KMS-11 (cell line): Measurements from ENCODE around the gene FHAD1.
A peak's percentile ranks its signal among the peaks of the same experiment; 100 is the strongest.

Experiments used
- H2AFZ ChIP-seq: fragments of 200-600 bp; sonication (generic); 2 replicates; pipeline ENCODE4 v1.6.1; 2016; ENCODE audit warnings: antibody characterized with exemption, mixed run types, low read depth
- H3K27ac ChIP-seq: fragments of 200-600 bp; sonication (generic); 2 replicates; pipeline ENCODE4 v1.6.1; 2016; ENCODE audit warnings: mild to moderate bottlenecking, mixed run types
- H3K27me3 ChIP-seq: fragments of 200-600 bp; sonication (generic); 2 replicates; pipeline ENCODE4 v1.6.1; 2017; ENCODE audit warnings: mild to moderate bottlenecking, low read depth, mixed run types, moderate library complexity; ENCODE audit not compliant: insufficient read depth
- H3K36me3 ChIP-seq: fragments of 200-600 bp; sonication (generic); 2 replicates; pipeline ENCODE4 v1.6.1; 2017; ENCODE audit warnings: mild to moderate bottlenecking, mixed run types; ENCODE audit not compliant: insufficient read depth
- H3K4me1 ChIP-seq: fragments of 200-600 bp; sonication (generic); 2 replicates; pipeline ENCODE4 v1.6.1; 2016; ENCODE audit warnings: mild to moderate bottlenecking, low read depth, mixed run types; ENCODE audit not compliant: poor library complexity, severe bottlenecking
- H3K4me2 ChIP-seq: fragments of 200-600 bp; sonication (generic); 2 replicates; pipeline ENCODE4 v1.7.0; 2016; ENCODE audit warnings: mild to moderate bottlenecking, mixed run types
- H3K4me3 ChIP-seq: fragments of 200-600 bp; sonication (generic); IDR thresholded peaks from 2 replicates; pipeline ENCODE4 v1.6.1; 2017; ENCODE audit warnings: low read depth, low read length, mixed read lengths; ENCODE audit not compliant: insufficient read depth
- H3K79me2 ChIP-seq: fragments of 200-600 bp; sonication (generic); 2 replicates; pipeline ENCODE4 v1.6.1; 2016; ENCODE audit warnings: low read depth, mixed run types; ENCODE audit not compliant: insufficient read depth
- H3K9ac ChIP-seq: fragments of 200-600 bp; sonication (generic); 2 replicates; pipeline ENCODE4 v1.6.1; 2016; ENCODE audit warnings: mild to moderate bottlenecking, mixed run types
- H4K20me1 ChIP-seq: fragments of 200-600 bp; sonication (generic); 2 replicates; pipeline ENCODE4 v1.6.1; 2016; ENCODE audit warnings: mild to moderate bottlenecking, mixed run types; ENCODE audit not compliant: insufficient read depth
- TF ChIP-seq, protein P1 (sequence below): fragments of 200-600 bp; sonication (generic); conservative IDR thresholded peaks from 2 replicates; pipeline ENCODE4 v1.6.1; 2017; ENCODE audit warnings: low read depth, mild to moderate bottlenecking, antibody characterized with exemption, low read length, moderate library complexity, mixed read lengths

FHAD1 gene

DNA sequence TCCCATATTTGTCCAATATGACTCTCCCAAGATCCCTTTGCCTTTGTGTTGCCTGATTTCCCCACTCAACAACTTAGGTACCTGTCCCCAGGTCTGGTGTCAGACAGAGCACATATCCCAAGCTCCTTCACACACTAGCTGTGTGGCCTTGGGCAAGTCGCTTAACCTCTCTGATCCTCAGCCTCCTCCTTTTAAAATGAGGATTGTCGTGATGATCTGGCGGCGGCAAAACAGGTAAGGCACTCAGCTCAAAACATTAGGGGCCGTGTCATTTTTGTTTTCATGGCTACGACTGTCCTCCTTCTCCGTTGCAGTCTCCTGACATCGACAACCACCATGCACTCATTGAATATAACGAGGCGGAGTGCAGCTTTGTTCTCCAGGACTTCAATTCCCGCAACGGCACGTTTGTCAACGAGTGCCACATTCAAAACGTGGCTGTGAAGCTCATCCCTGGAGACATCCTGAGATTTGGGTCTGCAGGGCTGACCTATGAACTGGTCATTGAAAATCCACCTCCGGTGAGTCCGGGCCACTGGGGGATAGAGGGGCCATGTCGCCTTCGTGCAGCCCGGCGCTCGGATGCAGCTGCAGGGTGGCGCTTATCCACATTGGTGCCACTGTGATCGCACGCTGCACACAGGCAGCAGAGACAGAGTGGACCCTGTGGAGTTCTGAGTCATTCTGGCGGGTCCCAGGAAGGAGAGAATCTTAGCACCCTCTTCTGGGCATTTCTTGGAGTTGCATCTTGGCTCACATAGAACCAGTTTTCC lies 25.2 kb downstream of the FHAD1 start:
- Histone ChIP-seq H3K27me3 (no peaks in the 10 kb centered on the region), H3K27ac (no peak overlapping the region), H3K4me2 (peak overlapping the region; percentile 18; the same call in 1 of the 2 replicates), H3K9ac (no peak overlapping the region), H2AFZ (peak overlapping the region; percentile 47; the same call in 1 of the 2 replicates), H3K79me2 (no peaks in the 10 kb centered on the region), H3K4me3 (no peak overlapping the region), H3K4me1 (no peaks in the 10 kb centered on the region), H3K36me3 (no peaks in the 10 kb centered on the region), H4K20me1 (no peaks in the 10 kb centered on the region)
- TF ChIP-seq, protein P1, sequence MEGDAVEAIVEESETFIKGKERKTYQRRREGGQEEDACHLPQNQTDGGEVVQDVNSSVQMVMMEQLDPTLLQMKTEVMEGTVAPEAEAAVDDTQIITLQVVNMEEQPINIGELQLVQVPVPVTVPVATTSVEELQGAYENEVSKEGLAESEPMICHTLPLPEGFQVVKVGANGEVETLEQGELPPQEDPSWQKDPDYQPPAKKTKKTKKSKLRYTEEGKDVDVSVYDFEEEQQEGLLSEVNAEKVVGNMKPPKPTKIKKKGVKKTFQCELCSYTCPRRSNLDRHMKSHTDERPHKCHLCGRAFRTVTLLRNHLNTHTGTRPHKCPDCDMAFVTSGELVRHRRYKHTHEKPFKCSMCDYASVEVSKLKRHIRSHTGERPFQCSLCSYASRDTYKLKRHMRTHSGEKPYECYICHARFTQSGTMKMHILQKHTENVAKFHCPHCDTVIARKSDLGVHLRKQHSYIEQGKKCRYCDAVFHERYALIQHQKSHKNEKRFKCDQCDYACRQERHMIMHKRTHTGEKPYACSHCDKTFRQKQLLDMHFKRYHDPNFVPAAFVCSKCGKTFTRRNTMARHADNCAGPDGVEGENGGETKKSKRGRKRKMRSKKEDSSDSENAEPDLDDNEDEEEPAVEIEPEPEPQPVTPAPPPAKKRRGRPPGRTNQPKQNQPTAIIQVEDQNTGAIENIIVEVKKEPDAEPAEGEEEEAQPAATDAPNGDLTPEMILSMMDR, result peak; percentile 82

- TF ChIP-seq, protein P1, result peak; percentile 14; the same call in 1 of the 2 replicates
- Histone ChIP-seq H3K4me3 (no peak overlapping the region), H4K20me1 (no peaks in the 10 kb centered on the region), H3K4me2 (no peak overlapping the region), H3K27me3 (no peaks in the 10 kb centered on the region), H2AFZ (peak overlapping the region; percentile 47; the same call in 1 of the 2 replicates), H3K4me1 (no peaks in the 10 kb centered on the region), H3K79me2 (no peaks in the 10 kb centered on the region), H3K27ac (no peak overlapping the region), H3K36me3 (no peaks in the 10 kb centered on the region), H3K9ac (no peak overlapping the region)
Observed at GRCh38 chr1:15272782-15273127, 25.7 kb downstream of the FHAD1 start.

DNA sequence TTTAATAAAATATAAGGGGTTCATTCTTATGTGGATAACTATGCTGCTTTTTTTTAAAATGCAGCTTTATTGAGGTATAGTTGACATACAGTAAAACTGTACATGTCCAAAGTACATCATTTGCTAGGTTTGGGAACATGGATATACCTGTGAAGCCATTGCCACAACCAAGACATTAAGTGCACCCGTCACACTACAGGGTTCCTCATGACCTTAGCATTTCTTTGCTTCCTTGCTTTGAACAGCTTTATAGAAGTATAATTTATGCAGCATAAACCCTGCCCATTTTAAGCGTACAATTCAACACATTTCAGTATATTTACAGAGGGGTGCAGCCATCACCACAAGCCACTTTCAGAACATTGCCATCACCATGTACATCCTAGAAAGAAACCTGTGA lies 26.3 kb downstream of the FHAD1 start:
- Histone ChIP-seq H3K27ac (no peak overlapping the region), H3K27me3 (no peaks in the 10 kb centered on the region), H4K20me1 (no peaks in the 10 kb centered on the region), H3K79me2 (no peaks in the 10 kb centered on the region), H3K4me2 (no peak overlapping the region), H3K4me1 (no peaks in the 10 kb centered on the region), H3K36me3 (no peaks in the 10 kb centered on the region), H2AFZ (no peak overlapping the region), H3K9ac (no peak overlapping the region), H3K4me3 (no peak overlapping the region)
- TF ChIP-seq, protein P1, result no peak

GRCh38 chr1:15275921-15276683 lies 29.1 kb downstream of the FHAD1 start:
- Histone ChIP-seq H3K4me3 (no peak overlapping the region), H4K20me1 (no peaks in the 10 kb centered on the region), H3K27me3 (no peaks in the 10 kb centered on the region), H3K36me3 (no peaks in the 10 kb centered on the region), H3K4me1 (no peaks in the 10 kb centered on the region), H3K79me2 (no peaks in the 10 kb centered on the region), H3K9ac (no peak overlapping the region), H3K4me2 (no peak overlapping the region), H2AFZ (no peak overlapping the region), H3K27ac (no peak overlapping the region)
- TF ChIP-seq, protein P1, result no peak
